K562 (cell line): ENCODE results near the gene CHIC2. TPM values are rescaled to one million over a fixed set of nuclear protein-coding genes. Genes with fewer than 3 reads are reported as not detected.

ENCODE experiments used
- ATAC-seq: fragments of 200-7000 bp; cut with Tn5 transposase; 3 replicates; pipeline ENCODE4 v1.9.1; 2020; ENCODE audit warnings: moderate library complexity
- BruUV-seq: library from RNA; stranded (reverse); fragments of 400-500 nt; replicated peaks from 2 replicates; lab custom pipeline; 2021; lab: Mats Ljungman, UMichigan
- CTCF ChIA-PET: fragments of 300-600 bp; formaldehyde crosslinking; extraction: SDS; loops from one replicate; lab custom pipeline; 2021; ENCODE audit warnings: low intra/inter-chr PET ratio; lab: Yijun Ruan, JAX
- POLR2A ChIA-PET: fragments of 300-600, 350-650 bp; sonication (Branson Sonifier 250); formaldehyde crosslinking; extraction: SDS; loops from one replicate; lab custom pipeline; 2021; ENCODE audit warnings: antibody characterized with exemption, inconsistent platforms; lab: Yijun Ruan, JAX
- DNase-seq, 4 experiments: peaks; one replicate each; pipeline versions ENCODE4 v3.0.0 to v3.0.0-alpha.2; 2011 to 2018; ENCODE audit warnings: low spot score in 3 of 4, mixed read lengths in 3 of 4; ENCODE audit errors: extremely low read depth in 1 of 4
- FAIRE-seq: peaks from 2 replicates; lab custom pipeline; 2011; peaks lifted over from hg19 to GRCh38; lab: Jason Lieb, UNC
- H2AFZ ChIP-seq: 2 replicates; pipeline ENCODE4 v1.6.0; 2011; ENCODE audit warnings: low read depth, low read length, control low read depth, inconsistent platforms
- H3K27ac ChIP-seq: fragments of 200-600 bp; 3 replicates; pipeline ENCODE4 v1.8.0; 2011; ENCODE audit warnings: low read depth, mild to moderate bottlenecking, control low read depth, inconsistent platforms, low read length, moderate library complexity, mixed read lengths; ENCODE audit errors: extremely low read depth
- H3K27me3 ChIP-seq, 2 experiments: fragments of 300-600 bp in 1 of 2; 2 replicates in 1 of 2; 3 replicates in 1 of 2; pipeline versions ENCODE4 v1.6.0 to v1.8.0; 2011; ENCODE audit warnings: inconsistent platforms in 2 of 2, low read length in 2 of 2, mild to moderate bottlenecking in 1 of 2, mixed read lengths in 1 of 2, moderate library complexity in 1 of 2; ENCODE audit not compliant: control insufficient read depth in 2 of 2, insufficient read depth in 2 of 2
- H3K36me3 ChIP-seq: fragments of 300-600 bp; 3 replicates; pipeline ENCODE4 v1.8.0; 2011; ENCODE audit warnings: mild to moderate bottlenecking, low read length, inconsistent platforms; ENCODE audit not compliant: control insufficient read depth, insufficient read depth
- H3K4me1 ChIP-seq, 2 experiments: fragments of 200-600 bp in 1 of 2; replicated peaks in 1 of 2; 2 replicates in 1 of 2; 3 replicates in 1 of 2; pipeline versions ENCODE4 v1.5.1 to v1.8.0; 2011; ENCODE audit warnings: inconsistent platforms in 2 of 2, low read length in 2 of 2, mild to moderate bottlenecking in 1 of 2, mixed read lengths in 1 of 2, moderate library complexity in 1 of 2; ENCODE audit not compliant: control insufficient read depth in 2 of 2, insufficient read depth in 2 of 2
- H3K4me2 ChIP-seq: 2 replicates; pipeline ENCODE4 v1.6.1; 2011; ENCODE audit warnings: low read length, control low read depth, inconsistent platforms, mixed read lengths; ENCODE audit not compliant: insufficient read depth
- H3K4me3 ChIP-seq: fragments of 200-600 bp; sonication (generic), shearing (Covaris generic); 2 replicates; pipeline ENCODE4 v1.5.1; 2016; ENCODE audit warnings: control low read depth, inconsistent platforms
- H3K79me2 ChIP-seq: fragments of 200-600 bp; 3 replicates; pipeline ENCODE4 v1.8.0; 2011; ENCODE audit warnings: low read length, inconsistent platforms; ENCODE audit not compliant: control insufficient read depth, insufficient read depth
- H3K9ac ChIP-seq, 2 experiments: 2 replicates each; pipeline versions ENCODE4 v1.6.0 to v1.6.1; 2011; ENCODE audit warnings: low read depth in 2 of 2, low read length in 2 of 2, control low read depth in 1 of 2, inconsistent platforms in 1 of 2, mild to moderate bottlenecking in 1 of 2, mixed read lengths in 1 of 2; ENCODE audit not compliant: insufficient read depth in 1 of 2
- H3K9me1 ChIP-seq: one replicate; pipeline ENCODE4 v1.6.0; 2011; ENCODE audit warnings: inconsistent platforms, mild to moderate bottlenecking, low read length, moderate library complexity; ENCODE audit not compliant: control insufficient read depth, insufficient read depth
- H3K9me3 ChIP-seq: replicated peaks from 2 replicates; pipeline ENCODE4 v1.5.1; 2011; ENCODE audit warnings: low read depth, low read length, inconsistent platforms; ENCODE audit not compliant: control insufficient read depth, insufficient read depth
- H4K20me1 ChIP-seq: replicated peaks from 2 replicates; pipeline ENCODE4 v1.6.1; 2011; ENCODE audit warnings: low read length, inconsistent platforms, mixed read lengths; ENCODE audit not compliant: control insufficient read depth, insufficient read depth
- ARNT ChIP-seq, 2 experiments: fragments of 450-650 bp; IDR thresholded peaks; 2 replicates each; pipeline ENCODE4 v1.6.1; 2016; ENCODE audit warnings: mild to moderate bottlenecking in 1 of 2
- ATF7 ChIP-seq: fragments of 450-650 bp; IDR thresholded peaks from 2 replicates; pipeline ENCODE4 v1.7.1; 2014; ENCODE audit warnings: mild to moderate bottlenecking, moderate library complexity
- CTCF ChIP-seq, 3 experiments: IDR thresholded peaks in 2 of 3; conservative IDR thresholded peaks in 1 of 3; 2 replicates each; pipeline ENCODE4 v1.5.1; 2011 to 2012; ENCODE audit warnings: low read length in 3 of 3, mild to moderate bottlenecking in 3 of 3, control low read depth in 2 of 3, improper control_type of control experiment in 1 of 3, inconsistent platforms in 1 of 3, low read depth in 1 of 3, mixed read lengths in 1 of 3, moderate library complexity in 1 of 3; ENCODE audit not compliant: insufficient read depth in 2 of 3
- FOXK1 ChIP-seq: sonication (generic); formaldehyde crosslinking; IDR thresholded peaks from 2 replicates; pipeline ENCODE4 v1.8.0; 2022; ENCODE audit warnings: missing genetic modification reagents, mild to moderate bottlenecking, borderline replicate concordance
- PTBP1 ChIP-seq: fragments of 200-400 bp; formaldehyde crosslinking; IDR thresholded peaks from 2 replicates; pipeline ENCODE4 v1.6.1; 2017; ENCODE audit warnings: low read depth, low read length
- PTRF ChIP-seq: fragments of 450-650 bp; IDR thresholded peaks from 2 replicates; pipeline ENCODE4 v1.6.1; 2016; ENCODE audit warnings: mild to moderate bottlenecking, missing genetic modification characterization, missing compliant biosample characterization
- RBM15 ChIP-seq: fragments of 200-400 bp; formaldehyde crosslinking; IDR thresholded peaks from 2 replicates; pipeline ENCODE4 v1.6.1; 2018; ENCODE audit warnings: mild to moderate bottlenecking, low read length, moderate library complexity; ENCODE audit not compliant: insufficient read depth
- RFX7 ChIP-seq: fragments of 250-450 bp; sonication (Bioruptor Pico); IDR thresholded peaks from 2 replicates; pipeline ENCODE4 v1.5.1; 2021; ENCODE audit warnings: mild to moderate bottlenecking
- TSC22D4 ChIP-seq: fragments of 450-650 bp; IDR thresholded peaks from 2 replicates; pipeline ENCODE4 v1.6.1; 2016; ENCODE audit warnings: missing genetic modification characterization, missing biosample characterization, control low read depth
- XRCC5 ChIP-seq: fragments of 200-400 bp; formaldehyde crosslinking; IDR thresholded peaks from 2 replicates; pipeline ENCODE4 v1.6.1; 2017; ENCODE audit warnings: low read depth, mild to moderate bottlenecking, low read length
- WGBS: fragments of 100-300 bp; shearing (Covaris generic); methylation state at CpG from one replicate; pipeline ENCODE4 v1.1.6; 2016; ENCODE audit warnings: low coverage, mixed read lengths; ENCODE audit not compliant: insufficient coverage; ENCODE audit errors: missing lambda C conversion rate; 5-methylcytosine and 5-hydroxymethylcytosine counted together
- in situ Hi-C: fragments of 300-500 bp; cut with MboI; formaldehyde crosslinking; loops from 4 replicates; pipeline ENCODE4 v1.15.0; 2018; ENCODE audit warnings: inconsistent platforms, mixed read lengths
- intact Hi-C: fragments of 100-400 bp; cut with micrococcal nuclease; formaldehyde crosslinking; loops from 2 replicates; pipeline ENCODE4 v1.14.2; 2022
- polyA plus RNA-seq, 8 experiments: library from polyadenylated mRNA; depleted of rRNA in 4 of 8; stranded (reverse) in 5 of 8; unstranded in 3 of 8; fragments of >200 nt; fragmentation: Nextera tagmentation in 2 of 8; fragmentation: Illumina TruSeq in 1 of 8; extraction: Ambion mirVana in 2 of 8; extraction: Trizol in 1 of 8; gene quantifications; 2 replicates each; pipeline versions ENCODE4 v1.2.1 to v1.2.3, GENCODE V29; 2011 to 2014; ENCODE audit warnings: inconsistent platforms in 1 of 8, missing spikeins in 1 of 8
- total RNA-seq, 7 experiments: library from RNA; depleted of rRNA in 6 of 7; stranded (reverse); fragments of >200 nt in 6 of 7; fragmentation: Illumina TruSeq in 2 of 7; extraction: Trizol in 2 of 7; gene quantifications; 2 replicates each; pipeline versions ENCODE4 v1.2.1 to v1.2.3, GENCODE V29; 2011 to 2021; ENCODE audit warnings: low replicate concordance in 1 of 7

The CHIC2 gene
- total and polyA plus RNA-seq, 9 of the 15 experiments (the other 6 are each of a cell fraction or from before 2014, with no cell fraction given) = 0.89 to 25.1 (median 12.1) TPM

- no peak overlapping the region for H3K27ac ChIP-seq
- in situ Hi-C loops = no loop called here
- POLR2A ChIA-PET = interaction anchor here (0.7 kb wide), 1 partner anchor 850 kb away, joined by 3 read pairs; no protein-coding TSS in a partner anchor
- H3K4me3 ChIP-seq = no peak overlapping the region
- no peak for FAIRE-seq
- H3K79me2 ChIP-seq = no peaks in the 10 kb centered on the region
- no peak overlapping the region for H2AFZ ChIP-seq
- DNase-seq = no peak
- intact Hi-C loops = loop anchor here (5.0 kb wide), 1 partner anchor 165 kb away; no protein-coding TSS in a partner anchor
- peaks cover 0 to 1% of the 10 kb centered on the region in 2 experiments; a peak in 2 of 5 replicates for H3K4me1 ChIP-seq
- H3K27me3 ChIP-seq = peaks cover 64 to 80% of the 10 kb centered on the region in 2 experiments
- H3K9ac ChIP-seq = no peak overlapping the region
- no peak for ATAC-seq
- TF ChIP-seq ATF7 (no peak), PTRF (no peak), RBM15 (no peak), ARNT (IDR thresholded peaks at IDR 0.05) (no peak), FOXK1 (CRISPR knock-in tag) (no peak), RFX7 (CRISPR knock-in tag) (no peak), PTBP1 (no peak), CTCF (IDR thresholded peaks at IDR 0.05 in 2 of 3, conservative IDR thresholded peaks at IDR 0.05 in 1 of 3; ENCODE audit: insufficient read depth in 2 of 3, low read depth in 1 of 3, low read length in 3 of 3) (no peak), XRCC5 (no peak), TSC22D4 (tag) (no peak)
- TF ChIP-seq, all 486 proteins: peak for 0
- CTCF ChIA-PET = no interaction called here
- H3K4me2 ChIP-seq = no peak overlapping the region
- BruUV-seq = no TSS peak
- H3K9me3 ChIP-seq = no peaks in the 10 kb centered on the region
- no peaks in the 10 kb centered on the region for H3K9me1 ChIP-seq
- WGBS = 2% methylated on average over 6 of the region's 6 CpGs
- H4K20me1 ChIP-seq = no peaks in the 10 kb centered on the region; the same call in 1 of the 2 replicates
- no peaks in the 10 kb centered on the region for H3K36me3 ChIP-seq
These were observed 32.7 kb upstream of the CHIC2 start for GRCh38 chr4:54097152-54097551.
